DOHH2 (cell line): ENCODE results near the gene CLCC1.

Source experiments
- H3F3A ChIP-seq: fragments of 200-600 bp; sonication (generic), shearing (Covaris generic); 2 replicates; pipeline ENCODE4 v1.6.0; 2016; ENCODE audit warnings: antibody characterized with exemption, mild to moderate bottlenecking; ENCODE audit not compliant: control insufficient read depth, insufficient read depth
- H3K27ac ChIP-seq: fragments of 200-600 bp; sonication (generic); 2 replicates; pipeline ENCODE4 v1.5.1; 2014; ENCODE audit warnings: low read depth, mild to moderate bottlenecking, low read length, moderate library complexity
- H3K27me3 ChIP-seq: fragments of 200-600 bp; sonication (generic); 2 replicates; pipeline ENCODE4 v1.6.1; 2014; ENCODE audit warnings: mild to moderate bottlenecking, low read length, mixed read lengths; ENCODE audit not compliant: control insufficient read depth
- H3K36me3 ChIP-seq: fragments of 200-600 bp; sonication (generic); 2 replicates; pipeline ENCODE4 v1.6.1; 2014; ENCODE audit warnings: mild to moderate bottlenecking, low read length, moderate library complexity, mixed read lengths; ENCODE audit not compliant: control insufficient read depth
- H3K4me1 ChIP-seq: fragments of 200-600 bp; sonication (generic); 2 replicates; pipeline ENCODE4 v1.6.1; 2014; ENCODE audit warnings: mild to moderate bottlenecking, low read length, mixed read lengths; ENCODE audit not compliant: control insufficient read depth
- H3K4me2 ChIP-seq: fragments of 200-600 bp; sonication (generic); 2 replicates; pipeline ENCODE4 v1.6.0; 2014; ENCODE audit warnings: mild to moderate bottlenecking, low read length, moderate library complexity
- H3K4me3 ChIP-seq: fragments of 200-600 bp; sonication (generic); 2 replicates; pipeline ENCODE4 v1.5.1; 2014; ENCODE audit warnings: mild to moderate bottlenecking, low read length, mixed read lengths
- H3K79me2 ChIP-seq: fragments of 200-600 bp; sonication (generic); 2 replicates; pipeline ENCODE4 v1.6.1; 2014; ENCODE audit warnings: mild to moderate bottlenecking, low read length, mixed read lengths; ENCODE audit not compliant: control insufficient read depth
- H3K9me2 ChIP-seq: fragments of 200-600 bp; sonication (generic); replicated peaks from 2 replicates; pipeline ENCODE4 v1.6.1; 2014; ENCODE audit warnings: mild to moderate bottlenecking, low read length, mixed read lengths; ENCODE audit not compliant: control insufficient read depth
- H3K9me3 ChIP-seq: fragments of 200-600 bp; sonication (generic); 2 replicates; pipeline ENCODE4 v1.6.1; 2014; ENCODE audit warnings: antibody characterized with exemption, low read length, mixed read lengths; ENCODE audit not compliant: control insufficient read depth, insufficient read depth
- H4K20me1 ChIP-seq: fragments of 200-600 bp; sonication (generic); 2 replicates; pipeline ENCODE4 v1.6.0; 2014; ENCODE audit warnings: low read depth, mild to moderate bottlenecking, antibody characterized with exemption, low read length, moderate library complexity; ENCODE audit not compliant: control insufficient read depth, insufficient read depth
- CTCF ChIP-seq: fragments of 200-600 bp; sonication (generic); IDR thresholded peaks from one replicate; pipeline ENCODE4 v1.5.1; 2014; ENCODE audit warnings: antibody characterized with exemption, mild to moderate bottlenecking, low read depth, low read length; ENCODE audit not compliant: poor library complexity, severe bottlenecking
- EZH2phosphoT487 ChIP-seq: fragments of 200-600 bp; sonication (generic); IDR thresholded peaks from 2 replicates; pipeline ENCODE4 v1.6.1; 2017; ENCODE audit warnings: borderline replicate concordance, mild to moderate bottlenecking, antibody characterized with exemption, low read length, moderate library complexity, mixed read lengths

The CLCC1 gene

GRCh38 chr1:108951242-108951641, 12.0 kb downstream of the CLCC1 start:
- Histone ChIP-seq H3K9me2 (no peaks in the 10 kb centered on the region), H3K9me3 (no peaks in the 10 kb centered on the region), H3K79me2 (peaks cover 62% of the 10 kb centered on the region), H3K27ac (no peak overlapping the region), H3K4me1 (no peaks in the 10 kb centered on the region), H3F3A (no peaks in the 10 kb centered on the region), H3K27me3 (no peaks in the 10 kb centered on the region), H4K20me1 (no peaks in the 10 kb centered on the region), H3K4me3 (no peak overlapping the region), H3K4me2 (no peak overlapping the region), H3K36me3 (peaks cover 19% of the 10 kb centered on the region)
- TF ChIP-seq CTCF (no peak), EZH2phosphoT487 (no peak)

- Histone ChIP-seq H3F3A (no peaks in the 10 kb centered on the region), H3K36me3 (peaks cover 28% of the 10 kb centered on the region), H4K20me1 (no peaks in the 10 kb centered on the region), H3K4me1 (no peaks in the 10 kb centered on the region), H3K27ac (no peak overlapping the region), H3K4me2 (no peak overlapping the region), H3K27me3 (no peaks in the 10 kb centered on the region), H3K4me3 (no peak overlapping the region), H3K79me2 (peaks cover 43% of the 10 kb centered on the region), H3K9me3 (no peaks in the 10 kb centered on the region), H3K9me2 (no peaks in the 10 kb centered on the region)
- no peak for TF ChIP-seq CTCF
- no peak for TF ChIP-seq EZH2phosphoT487
These were observed 14.2 kb downstream of the CLCC1 start for GRCh38 chr1:108949044-108949443.

GRCh38 chr1:108947871-108948525, 15.3 kb downstream of the CLCC1 start:
- Histone ChIP-seq H3K9me2 (no peaks in the 10 kb centered on the region), H3K4me3 (no peak overlapping the region), H3K4me1 (no peaks in the 10 kb centered on the region), H3K27me3 (no peaks in the 10 kb centered on the region), H3K27ac (no peak overlapping the region), H3K9me3 (no peaks in the 10 kb centered on the region), H3F3A (no peaks in the 10 kb centered on the region), H3K4me2 (no peak overlapping the region), H3K36me3 (peaks cover 34% of the 10 kb centered on the region), H4K20me1 (no peaks in the 10 kb centered on the region), H3K79me2 (peaks cover 33% of the 10 kb centered on the region)
- TF ChIP-seq CTCF, result no peak
- TF ChIP-seq EZH2phosphoT487, result no peak
